Adrenal gland (tissue), 5 donors: Measurements from ENCODE around the gene CORO7.

Source experiments
- POLR2A ChIP-seq, 2 donors: fragments of 450-650 bp; IDR thresholded peaks; one replicate each; pipeline ENCODE4 v1.6.1; 2017; ENCODE audit warnings: antibody characterized with exemption in 2 of 2, mild to moderate bottlenecking in 2 of 2, moderate library complexity in 1 of 2
- TF ChIP-seq, protein P1 (sequence below), 6 experiments: fragments of 450-650 bp in 4 of 6; fragments of 200-600 bp in 2 of 6; sonication (generic) in 1 of 6; IDR thresholded peaks; 1 replicate in 5 of 6; 2 replicates in 1 of 6; pipeline versions ENCODE4 v1.5.1 to v1.8.0; 2016 to 2021; ENCODE audit warnings: antibody characterized with exemption in 6 of 6, mild to moderate bottlenecking in 2 of 6, moderate library complexity in 1 of 6
- donor health status: DM: no; HTN: no; CAD: no.

DNA sequence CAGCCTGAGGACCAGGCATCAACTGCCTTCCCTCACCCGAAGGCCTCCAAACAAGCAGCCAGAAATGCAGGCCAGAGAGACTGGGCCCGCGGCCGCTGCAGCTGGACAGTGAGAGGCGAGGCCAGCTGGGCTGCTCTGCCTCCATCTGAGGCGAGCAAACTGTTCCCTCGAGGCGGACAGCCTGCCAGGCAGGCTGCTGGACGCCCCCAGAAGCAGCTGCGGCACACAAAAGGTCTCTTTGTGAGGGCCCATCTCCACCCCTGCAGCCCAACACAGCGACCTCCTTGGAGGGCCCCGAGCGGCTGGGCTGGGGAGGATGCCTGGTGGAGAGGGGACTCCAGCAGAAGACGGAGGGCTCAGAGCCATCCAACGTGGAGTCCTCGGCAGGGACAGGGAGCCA is 4.7 kb downstream of the CORO7 start:
- TF ChIP-seq POLR2A (IDR thresholded peaks at IDR 0.05), result no peak
- TF ChIP-seq, protein P1, sequence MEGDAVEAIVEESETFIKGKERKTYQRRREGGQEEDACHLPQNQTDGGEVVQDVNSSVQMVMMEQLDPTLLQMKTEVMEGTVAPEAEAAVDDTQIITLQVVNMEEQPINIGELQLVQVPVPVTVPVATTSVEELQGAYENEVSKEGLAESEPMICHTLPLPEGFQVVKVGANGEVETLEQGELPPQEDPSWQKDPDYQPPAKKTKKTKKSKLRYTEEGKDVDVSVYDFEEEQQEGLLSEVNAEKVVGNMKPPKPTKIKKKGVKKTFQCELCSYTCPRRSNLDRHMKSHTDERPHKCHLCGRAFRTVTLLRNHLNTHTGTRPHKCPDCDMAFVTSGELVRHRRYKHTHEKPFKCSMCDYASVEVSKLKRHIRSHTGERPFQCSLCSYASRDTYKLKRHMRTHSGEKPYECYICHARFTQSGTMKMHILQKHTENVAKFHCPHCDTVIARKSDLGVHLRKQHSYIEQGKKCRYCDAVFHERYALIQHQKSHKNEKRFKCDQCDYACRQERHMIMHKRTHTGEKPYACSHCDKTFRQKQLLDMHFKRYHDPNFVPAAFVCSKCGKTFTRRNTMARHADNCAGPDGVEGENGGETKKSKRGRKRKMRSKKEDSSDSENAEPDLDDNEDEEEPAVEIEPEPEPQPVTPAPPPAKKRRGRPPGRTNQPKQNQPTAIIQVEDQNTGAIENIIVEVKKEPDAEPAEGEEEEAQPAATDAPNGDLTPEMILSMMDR (IDR thresholded peaks at IDR 0.05), result no peak
